ENCODE results near the gene LCLAT1.
"Not testable (repeated sequence)": the region's sequence is repeated elsewhere in the genome, so short reads cannot be mapped to it uniquely, and the experiment has no call there.

Gene LCLAT1

DNA sequence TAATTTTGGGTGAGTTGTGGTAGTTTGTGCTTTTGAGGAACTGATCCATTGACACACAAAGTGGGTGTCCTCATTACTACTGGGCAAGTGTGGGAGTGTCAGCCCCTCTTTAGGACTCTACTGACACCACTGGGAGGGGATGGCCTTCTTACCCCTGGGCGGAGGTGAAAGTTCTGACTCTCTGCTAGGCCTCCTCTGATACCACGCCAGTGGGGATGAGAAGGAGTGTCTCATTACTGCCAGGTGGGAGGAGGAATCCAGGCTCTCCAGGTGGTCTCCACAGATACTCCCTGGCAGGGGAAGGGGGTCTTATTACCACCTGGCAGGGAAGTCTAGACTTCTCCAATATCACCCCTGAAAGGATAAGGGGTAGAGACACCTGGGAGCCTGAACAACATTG, 9.1 kb downstream of the LCLAT1 start:
- no peak for DNase-seq

DNA sequence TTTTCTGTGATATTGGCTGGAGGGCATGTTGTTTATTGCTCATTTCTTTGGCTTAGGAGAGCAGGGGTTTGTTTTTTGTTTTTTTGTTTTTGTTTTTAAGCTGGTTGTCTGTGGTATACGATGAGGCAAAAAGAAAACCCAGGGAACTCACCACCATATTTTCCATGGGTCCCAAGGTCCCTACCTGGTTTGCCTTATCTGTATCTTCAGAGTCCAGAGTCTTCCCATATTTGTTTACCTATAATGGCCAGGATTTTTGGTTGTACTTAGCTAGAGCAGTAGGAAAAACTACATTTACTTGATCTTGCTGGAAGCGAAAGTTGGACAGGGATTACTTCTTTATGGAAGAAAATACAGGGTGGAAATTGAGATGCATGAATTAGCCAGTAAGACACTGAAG, 9.5 kb downstream of the LCLAT1 start:
- DNase-seq: no peak

DNA sequence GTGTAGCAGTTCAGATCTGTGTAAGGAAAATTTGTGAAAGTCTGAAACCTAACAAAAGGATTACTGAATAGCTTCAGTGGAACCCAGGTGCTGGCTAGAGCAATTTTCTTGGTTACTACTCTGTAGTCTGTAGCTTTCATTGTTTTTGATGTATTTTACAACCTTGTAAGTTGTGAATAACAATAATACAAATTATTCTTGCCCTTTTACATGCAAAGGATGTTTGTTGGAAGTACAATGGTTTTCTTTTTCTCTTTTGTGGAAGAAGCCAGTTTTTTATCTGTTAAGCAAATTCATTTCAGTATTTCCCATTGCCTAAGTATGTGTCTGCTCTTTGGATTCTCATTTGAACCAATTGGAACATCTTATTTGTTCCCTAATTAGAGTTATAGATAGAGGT, 10.2 kb downstream of the LCLAT1 start:
- DNase-seq: no peak

DNA sequence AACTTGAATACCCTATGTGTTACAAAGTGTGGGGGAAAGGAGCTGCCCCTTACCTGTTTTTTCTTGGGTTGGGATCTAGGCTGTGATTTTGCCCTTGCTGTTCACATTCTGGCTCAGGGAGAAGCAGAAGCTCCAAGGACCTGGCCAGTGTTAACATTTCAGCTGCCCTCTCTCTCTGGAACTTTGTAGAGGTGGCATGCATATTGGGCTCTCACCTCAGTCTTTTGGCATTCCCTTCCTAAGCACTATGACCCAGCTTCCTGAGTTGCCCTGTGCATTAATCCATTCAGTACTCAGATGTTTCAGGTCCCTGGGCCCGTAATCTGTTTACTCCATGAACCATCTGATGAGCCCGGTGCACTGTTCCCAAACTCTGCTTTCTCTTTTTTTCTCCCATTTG, 12.1 kb downstream of the LCLAT1 start:
- no peak for DNase-seq

DNA sequence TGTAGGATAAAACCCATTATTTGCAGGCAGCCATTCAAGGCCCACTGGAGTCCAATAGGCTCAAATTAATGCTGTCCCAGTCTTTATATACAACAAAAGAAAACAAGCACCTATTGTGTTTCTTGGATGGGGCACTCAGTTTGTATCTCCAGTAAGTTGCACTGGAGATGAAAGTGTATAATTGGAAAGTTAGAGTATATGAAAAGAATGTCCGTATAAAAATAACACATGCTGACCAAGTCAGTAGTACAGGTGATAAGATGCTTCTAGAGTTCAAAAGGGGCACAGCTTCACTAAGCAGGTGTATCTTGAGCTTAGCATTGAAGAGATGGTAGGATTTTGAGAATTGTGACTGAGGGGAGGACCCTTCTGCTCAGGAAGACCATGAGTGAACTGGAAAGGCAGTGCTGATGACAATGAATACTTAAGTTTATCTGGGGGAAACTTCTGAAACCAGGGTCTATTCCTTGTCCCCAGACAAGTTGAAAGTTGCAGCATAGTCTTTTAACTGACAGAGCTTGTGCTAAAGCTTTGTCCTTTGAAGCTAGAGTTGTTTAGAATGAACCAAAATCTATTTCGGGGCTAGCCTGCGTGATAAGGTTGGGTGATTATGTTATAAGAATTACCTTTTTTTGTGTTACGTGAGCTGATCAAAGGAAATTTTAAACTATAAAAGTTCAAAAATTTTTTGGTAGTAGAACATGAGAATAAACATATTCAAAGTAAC, 15.2 kb downstream of the LCLAT1 start:
- DNase-seq: no peak

DNA sequence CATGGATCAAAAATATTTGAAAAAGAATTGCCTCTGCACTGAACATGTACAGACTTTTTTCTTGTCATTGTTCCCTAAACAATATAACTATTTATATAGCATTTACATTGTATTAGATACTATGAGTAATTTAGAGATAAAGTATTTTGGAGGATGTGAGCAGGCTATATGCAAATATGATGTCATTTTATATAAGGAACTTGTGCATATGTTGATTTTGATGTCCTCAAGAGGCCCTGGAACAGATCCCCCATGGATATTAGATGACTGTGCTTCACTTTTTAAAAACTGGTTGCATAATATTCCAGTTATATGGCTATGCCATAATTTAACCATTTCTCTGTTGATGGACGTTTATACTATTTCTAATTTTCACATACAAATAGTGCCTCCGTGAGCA, 16.5 kb downstream of the LCLAT1 start:
- no peak for DNase-seq

DNA sequence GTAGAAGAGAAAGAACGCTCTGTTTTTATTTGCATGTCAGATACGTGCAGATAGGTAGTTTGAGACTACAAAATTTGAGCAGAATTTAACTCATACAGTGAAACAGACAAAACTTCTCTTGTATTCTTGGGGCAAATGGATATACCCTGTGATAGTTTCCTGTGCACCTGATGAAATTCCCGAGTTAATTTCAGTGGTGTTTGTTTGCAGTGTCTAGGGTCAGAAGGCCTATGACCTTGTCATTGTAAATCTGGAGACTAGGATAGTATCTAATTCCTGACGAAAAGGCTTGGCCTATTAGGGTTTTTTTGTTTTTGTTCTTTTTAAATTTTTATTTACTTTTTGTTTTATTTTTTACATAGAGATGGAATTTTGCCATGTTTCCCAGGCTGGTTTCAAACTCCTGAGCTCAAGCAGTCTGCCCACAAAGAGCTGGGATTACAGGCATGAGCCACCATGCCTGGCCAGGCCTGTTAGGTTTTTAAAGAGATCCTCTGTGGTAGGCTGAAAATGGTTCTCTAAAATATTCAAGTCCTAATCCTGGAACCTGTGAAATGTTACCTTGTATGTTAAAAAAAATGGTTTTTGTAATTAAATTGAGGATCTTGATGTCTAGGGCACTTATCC, 17.6 kb downstream of the LCLAT1 start:
- no peak for DNase-seq

DNA sequence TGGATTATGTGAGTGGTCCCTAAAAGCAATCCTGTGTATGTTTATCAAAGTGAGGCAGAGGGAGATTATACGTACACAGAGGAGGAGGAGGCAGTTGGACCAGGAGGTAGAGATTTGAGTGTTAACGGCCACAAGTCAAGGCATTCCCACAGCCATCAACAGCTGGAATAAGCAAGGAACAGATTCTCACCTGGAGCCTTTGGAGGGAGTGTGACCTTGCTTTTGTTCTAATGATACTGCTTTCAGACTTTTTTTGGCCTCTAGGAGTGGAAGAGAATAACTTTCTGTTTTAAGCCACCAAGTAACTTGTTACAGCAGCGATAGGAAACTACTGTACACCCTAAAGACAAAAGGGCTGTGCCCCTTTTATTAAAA, 18.1 kb downstream of the LCLAT1 start:
- DNase-seq: no peak

DNA sequence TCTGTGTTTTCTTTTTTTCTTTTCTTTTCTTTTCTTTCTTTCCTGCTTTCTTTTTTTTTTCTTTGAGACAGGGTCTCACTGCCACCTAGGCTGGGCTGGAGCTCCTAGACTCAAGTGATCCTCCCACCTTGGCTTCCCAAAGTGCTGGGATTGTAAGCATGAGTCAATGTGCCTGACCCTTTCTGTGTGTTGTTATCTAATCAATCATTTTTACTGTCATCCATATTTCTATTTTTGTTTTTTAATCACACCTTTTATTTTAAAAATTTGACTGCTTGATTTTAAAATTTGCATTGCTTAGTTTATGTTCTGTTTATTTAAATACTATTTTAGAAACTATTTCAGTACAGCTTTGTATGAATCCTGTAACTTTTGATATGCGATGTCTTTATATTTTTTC, 19.2 kb downstream of the LCLAT1 start:
- no peak for DNase-seq

DNA sequence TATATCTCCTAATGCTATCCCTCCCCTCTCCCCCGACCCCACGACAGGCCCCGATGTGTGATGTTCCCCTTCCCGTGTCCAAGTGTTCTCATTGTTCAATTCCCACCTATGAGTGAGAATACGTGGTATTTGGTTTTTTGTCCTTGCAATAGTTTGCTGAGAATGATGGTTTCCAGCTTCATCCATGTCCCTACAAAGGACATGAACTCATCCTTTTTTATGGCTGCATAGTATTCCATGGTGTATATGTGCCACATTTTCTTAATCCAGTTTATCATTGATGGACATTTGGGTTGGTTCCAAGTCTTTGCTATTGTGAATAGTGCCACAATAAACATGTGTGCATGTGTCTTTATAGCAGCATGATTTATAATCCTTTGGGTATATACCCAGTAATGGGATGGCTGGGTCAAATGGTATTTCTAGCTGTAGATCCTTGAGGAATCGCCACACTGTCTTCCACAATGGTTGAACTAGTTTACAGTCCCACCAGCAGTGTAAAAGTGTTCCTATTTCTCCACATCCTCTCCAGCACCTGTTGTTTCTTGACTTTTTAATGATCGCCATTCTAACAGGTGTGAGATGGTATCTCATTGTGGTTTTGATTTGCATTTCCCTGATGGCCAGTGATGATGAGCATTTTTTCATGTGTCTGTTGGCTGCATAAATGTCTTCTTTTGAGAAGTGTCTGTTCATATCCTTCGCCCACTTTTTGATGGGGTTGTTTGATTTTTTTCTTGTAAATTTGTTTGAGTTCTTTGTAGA, 20.2 kb downstream of the LCLAT1 start:
- DNase-seq: not testable (repeated sequence)

DNA sequence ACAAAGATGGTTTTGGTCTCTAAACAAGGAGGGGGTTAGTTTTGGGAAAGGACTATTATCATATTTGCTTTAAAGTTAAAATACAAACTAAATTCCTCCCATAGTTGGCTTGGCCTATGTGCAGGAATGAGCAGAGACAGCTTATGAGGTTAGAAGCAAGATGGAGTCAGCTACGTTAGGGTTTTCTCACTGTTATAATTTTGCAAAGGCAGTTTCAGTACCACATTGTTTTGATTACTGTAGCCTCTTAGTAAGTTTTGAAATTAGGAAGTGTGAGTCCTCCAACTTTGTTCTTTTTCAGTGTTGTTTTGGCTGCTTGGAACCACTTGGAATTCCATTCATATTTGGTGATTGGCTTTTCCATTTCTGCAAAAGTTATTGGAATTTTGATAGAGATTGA, 23.4 kb downstream of the LCLAT1 start:
- no peak for DNase-seq

DNA sequence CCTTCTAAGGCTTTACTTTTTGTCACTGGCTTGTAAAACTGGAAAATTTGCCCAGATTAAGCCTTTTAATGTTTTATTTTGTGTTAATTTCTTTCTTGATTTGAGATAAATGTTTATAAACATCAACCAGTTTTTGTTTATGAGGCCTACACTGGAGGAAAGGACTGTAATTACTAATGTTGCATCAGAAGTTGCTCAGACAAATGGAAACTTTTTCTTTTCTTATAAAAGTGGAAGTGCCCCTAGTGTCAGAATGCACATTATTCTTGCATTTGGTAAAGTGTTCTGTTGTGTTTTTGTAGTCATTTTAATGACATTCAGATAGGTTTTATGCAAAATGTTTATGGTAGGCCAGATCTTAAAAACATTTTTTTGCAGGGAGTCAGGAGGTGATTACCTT, 25.3 kb downstream of the LCLAT1 start:
- no peak for DNase-seq

DNA sequence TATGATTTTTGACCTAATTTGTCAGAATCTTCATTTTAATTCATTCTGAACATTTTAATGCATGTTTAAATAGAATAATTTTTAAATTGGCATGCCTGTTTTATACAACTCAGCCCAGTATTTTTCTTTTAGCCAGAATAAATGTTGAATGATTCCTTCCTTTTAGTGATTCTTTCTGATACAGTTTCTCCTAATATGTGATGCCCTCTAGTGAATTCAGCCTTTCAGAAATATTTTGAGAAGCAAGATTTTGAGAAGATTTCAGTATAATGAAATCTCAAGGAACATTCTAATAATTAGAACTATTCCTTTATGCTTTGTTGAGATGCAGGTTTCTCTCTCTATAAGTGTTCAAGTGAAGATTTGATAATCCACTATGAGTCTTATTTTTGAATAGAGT, 28.5 kb downstream of the LCLAT1 start:
- DNase-seq: no peak

DNA sequence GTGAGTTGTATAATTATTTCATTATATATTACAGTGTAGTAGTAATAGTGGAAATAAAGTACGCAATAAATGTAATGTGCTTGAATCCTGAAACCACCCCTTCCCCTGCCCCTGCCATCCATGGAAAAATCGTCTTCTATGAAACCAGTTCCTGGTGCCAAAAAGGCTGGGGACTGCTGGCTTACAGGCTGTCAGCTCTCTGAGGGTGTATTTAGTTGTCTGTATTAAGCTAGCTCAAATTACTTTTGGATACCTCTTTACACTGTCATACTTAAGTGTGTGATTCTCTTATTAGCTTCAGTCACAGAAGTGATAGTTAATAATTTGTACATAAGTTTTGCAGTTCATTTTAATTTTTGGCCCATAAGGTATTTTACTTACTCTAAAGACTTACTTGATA, 29.6 kb downstream of the LCLAT1 start:
- DNase-seq: no peak

DNA sequence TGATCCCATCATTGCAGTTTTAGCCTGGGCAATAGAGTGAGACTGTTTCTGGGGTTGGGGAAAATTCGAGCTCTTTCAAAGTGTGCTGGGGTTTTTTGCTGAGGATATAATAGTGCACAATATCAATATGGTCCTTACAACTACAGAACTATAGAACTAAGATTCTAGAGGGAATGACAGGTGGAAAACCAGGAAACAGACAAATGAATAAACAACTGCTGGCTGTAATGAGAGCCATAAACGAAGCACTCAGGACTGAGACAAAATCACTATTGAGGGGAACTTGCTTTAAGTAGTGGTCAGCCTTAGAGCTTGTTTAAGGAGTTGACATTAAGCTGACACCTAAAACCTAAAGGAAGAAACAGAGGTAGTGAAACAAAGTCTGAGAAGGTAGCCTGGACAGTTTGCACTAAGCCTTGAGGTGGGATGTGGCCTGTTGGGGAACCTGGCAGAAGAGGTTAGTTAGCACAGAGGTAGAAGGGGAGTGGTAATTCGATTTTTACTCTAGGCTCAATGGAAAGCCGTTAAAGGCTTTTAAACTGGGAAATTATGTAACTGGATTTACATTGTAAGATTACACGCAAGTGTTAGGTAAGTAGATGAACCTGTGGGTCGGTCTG, 33.8 kb downstream of the LCLAT1 start:
- DNase-seq: no peak

DNA sequence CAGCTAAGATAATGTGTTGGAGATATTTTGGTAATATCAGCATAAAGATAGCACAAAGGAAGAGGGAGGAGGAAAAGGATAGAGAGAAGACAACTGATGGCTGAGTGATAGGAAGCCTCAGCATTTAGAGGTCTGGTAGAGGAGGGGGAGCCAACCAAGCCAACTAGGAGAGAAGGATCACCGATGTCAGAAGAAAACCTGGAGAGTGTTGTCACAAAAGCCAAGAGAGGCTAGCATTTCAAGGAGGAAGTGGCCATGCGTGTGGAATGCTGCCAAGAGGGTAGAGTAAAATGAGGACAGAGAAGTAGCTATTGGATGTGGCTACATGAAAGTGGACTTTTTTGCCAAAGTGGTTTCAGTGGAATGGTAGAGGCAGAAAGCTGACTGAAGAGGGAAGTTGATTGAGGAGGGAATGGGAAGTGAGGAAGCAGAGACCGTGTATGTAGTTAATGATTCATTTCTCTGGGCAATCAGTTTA, 34.3 kb downstream of the LCLAT1 start:
- DNase-seq: no peak

DNA sequence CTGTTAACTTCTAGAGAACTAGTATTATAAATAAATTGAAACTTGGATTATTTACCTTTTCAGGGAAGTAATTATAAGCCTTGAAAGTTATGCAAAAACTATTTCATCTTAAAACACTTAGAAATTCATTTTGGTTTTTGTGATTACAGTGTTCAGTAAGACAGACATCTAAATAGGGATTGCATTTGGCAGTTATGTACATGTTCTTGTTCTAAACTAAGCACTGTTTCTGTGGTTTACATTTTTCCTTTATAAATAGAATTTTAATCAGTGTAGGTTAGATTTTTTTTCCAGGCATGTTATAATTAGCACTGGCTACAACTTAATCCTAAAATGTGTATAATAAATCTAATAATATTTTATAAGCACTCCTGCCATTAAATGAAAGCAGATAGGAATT, 35.0 kb downstream of the LCLAT1 start:
- no peak for DNase-seq

DNA sequence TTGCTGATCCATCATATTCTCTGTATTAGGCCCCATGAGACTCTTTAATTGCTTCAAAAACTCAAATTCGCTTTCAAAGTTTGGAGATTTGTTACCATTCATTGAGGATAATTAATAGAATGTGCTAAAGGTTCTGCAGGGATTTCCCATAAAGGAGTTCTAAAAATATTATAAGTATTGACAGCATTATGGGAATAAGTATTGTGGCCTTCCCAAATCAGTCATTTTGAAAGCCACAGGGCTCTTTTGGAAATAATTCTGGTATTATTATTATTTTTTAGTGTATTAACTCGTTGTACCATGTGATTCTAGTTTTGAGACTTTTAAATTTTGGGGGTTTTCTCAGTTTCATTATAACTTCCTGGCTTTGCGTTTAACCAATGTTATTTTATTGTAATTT, 37.1 kb downstream of the LCLAT1 start:
- no peak for DNase-seq

DNA sequence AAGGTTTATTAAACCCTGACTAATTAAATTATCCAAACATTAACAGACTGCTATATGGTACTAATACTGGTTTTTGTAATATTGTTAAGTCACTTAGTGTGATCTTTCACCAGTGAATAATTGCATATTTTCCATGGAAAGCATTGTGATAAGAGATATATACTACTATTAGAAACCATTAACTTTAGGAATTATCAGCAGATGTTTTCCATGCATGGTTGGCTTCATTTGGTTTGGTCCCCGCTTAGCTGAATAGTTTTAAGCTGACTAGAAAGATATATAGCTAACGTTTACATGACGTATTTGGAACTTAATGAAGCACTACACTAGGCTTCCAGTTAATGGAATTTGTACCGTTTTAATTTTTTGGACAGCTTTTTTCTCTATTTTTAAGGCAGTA, 37.9 kb downstream of the LCLAT1 start:
- no peak for DNase-seq

DNA sequence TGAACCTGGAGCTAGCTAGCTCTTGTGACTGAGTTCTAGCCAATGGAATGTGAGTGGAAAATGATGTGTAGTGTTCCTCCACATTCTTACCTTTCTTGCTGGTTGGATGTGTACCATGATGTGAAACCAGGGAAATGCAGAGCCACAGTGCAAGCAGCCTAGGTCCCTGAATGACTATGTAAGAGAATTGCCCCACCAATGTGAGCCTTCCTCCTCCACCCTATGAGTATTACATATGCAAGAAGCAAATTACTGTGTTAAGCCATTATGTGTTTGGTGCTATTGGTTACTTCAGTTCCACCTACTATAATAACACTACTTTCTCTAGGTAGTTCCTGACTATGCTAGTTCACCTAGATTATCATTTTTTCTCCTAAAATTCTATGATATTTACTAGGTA, 39.6 kb downstream of the LCLAT1 start:
- DNase-seq: no peak

DNA sequence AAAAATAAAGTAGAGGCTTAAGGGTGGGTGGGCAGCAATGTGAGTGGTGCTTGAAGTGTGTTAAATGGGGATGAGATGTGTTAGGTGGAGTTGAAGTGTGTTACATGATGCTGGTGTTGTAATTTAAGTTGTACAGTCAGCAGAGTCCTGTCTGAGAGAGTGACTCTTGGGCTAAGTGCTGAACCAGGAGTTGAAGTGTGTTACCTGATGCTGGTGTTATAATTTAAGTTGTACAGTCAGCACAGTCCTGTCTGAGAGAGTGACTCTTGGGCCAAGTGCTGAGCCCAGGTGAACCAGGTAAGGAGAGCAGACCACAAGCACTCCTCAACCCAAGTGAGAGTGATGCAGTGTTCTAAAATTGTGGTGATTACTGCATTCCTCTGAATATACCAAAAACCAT, 40.6 kb downstream of the LCLAT1 start:
- DNase-seq: no peak

DNA sequence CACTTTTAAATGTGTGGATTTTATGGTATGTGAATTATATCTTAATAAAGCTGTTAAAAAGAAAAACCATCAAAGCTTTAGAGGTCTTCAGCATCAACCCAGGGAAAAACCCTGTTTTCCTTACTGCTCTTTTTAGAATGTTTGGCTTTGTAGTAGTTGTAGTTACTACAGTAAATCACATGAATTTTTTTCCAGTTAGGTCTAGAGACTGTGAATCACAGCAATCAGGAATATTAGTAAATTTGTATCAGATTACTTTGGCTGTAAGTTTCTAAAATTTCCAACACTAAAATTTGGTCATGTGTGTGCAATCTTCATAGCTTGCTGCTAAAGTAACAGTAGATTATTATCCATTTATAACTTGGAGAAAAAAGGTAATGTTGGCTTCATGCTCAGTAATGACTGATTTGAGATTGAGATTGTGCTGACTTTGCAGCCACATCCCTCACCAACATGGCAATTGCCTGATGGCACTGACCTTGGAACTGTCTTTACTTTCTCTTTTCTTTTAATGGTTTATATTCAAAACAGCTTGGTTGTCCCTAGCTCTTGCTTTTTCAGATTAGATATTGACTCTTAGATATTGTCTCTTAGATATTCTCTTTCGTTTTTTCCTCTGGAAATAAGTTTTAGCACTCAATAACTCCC, 41.1 kb downstream of the LCLAT1 start:
- no peak for DNase-seq

DNA sequence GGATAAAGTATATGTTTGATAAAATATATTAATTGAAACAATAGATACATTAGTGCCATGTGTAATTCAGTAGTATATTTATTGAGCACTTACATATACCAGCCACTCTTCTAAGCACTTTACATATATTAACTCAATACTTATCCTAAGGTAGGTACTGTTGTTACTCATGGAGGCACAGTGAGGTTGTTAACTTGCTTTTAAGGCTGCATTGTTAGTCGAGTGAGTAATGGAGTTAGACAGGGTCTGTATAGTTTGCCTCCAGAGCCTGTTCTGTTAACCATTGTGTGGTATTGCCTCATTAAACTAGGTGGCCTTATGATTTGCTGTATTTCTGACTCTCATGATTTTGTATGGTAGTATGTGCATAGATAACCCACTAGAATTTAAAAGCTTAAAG, 44.2 kb downstream of the LCLAT1 start:
- DNase-seq: no peak
